OCI-LY3 (cell line): ENCODE data around the gene RAMP2.

Experiments used
- CTCF ChIP-seq: fragments of 200-600, 300-600 bp; sonication (generic); IDR thresholded peaks from 2 replicates; pipeline ENCODE4 v1.5.1; 2014; ENCODE audit warnings: antibody characterized with exemption, low read length, low read depth
- EZH2phosphoT487 ChIP-seq: fragments of 200-600 bp; shearing (Covaris generic); IDR thresholded peaks from 2 replicates; pipeline ENCODE4 v1.6.1; 2018; ENCODE audit warnings: antibody characterized with exemption, mixed run types, low read depth

GRCh38 chr17:42779936-42780850 lies 19.2 kb downstream of the RAMP2 start, which contains the start of gene WNK4:
- TF ChIP-seq CTCF (no peak), EZH2phosphoT487 (no peak)
